Endothelial cell (in vitro differentiated cells): ENCODE data around the gene SHISA3. TPM values are rescaled to one million over a fixed set of nuclear protein-coding genes. Genes with fewer than 3 reads are reported as not detected.
"Not testable (repeated sequence)": the region's sequence is repeated elsewhere in the genome, so short reads cannot be mapped to it uniquely, and the experiment has no call there.

Source experiments
- DNase-seq: peaks from one replicate; pipeline ENCODE4 v3.0.0; 2021; ENCODE audit warnings: low spot score
- H3K27ac Mint-ChIP-seq: one replicate; pipeline ENCODE4 v1.8.0; 2021; ENCODE audit warnings: mixed read lengths, inconsistent platforms; ENCODE audit not compliant: unreplicated experiment
- H3K27me3 Mint-ChIP-seq: one replicate; pipeline ENCODE4 v1.8.0; 2021; ENCODE audit warnings: mild to moderate bottlenecking, moderate library complexity, mixed read lengths, inconsistent platforms; ENCODE audit not compliant: unreplicated experiment
- H3K36me3 Mint-ChIP-seq: one replicate; pipeline ENCODE4 v1.8.0; 2021; ENCODE audit warnings: mild to moderate bottlenecking, low read depth, mixed read lengths, inconsistent platforms; ENCODE audit not compliant: unreplicated experiment
- H3K4me1 Mint-ChIP-seq: one replicate; pipeline ENCODE4 v1.8.0; 2021; ENCODE audit warnings: mild to moderate bottlenecking, mixed read lengths, inconsistent platforms; ENCODE audit not compliant: unreplicated experiment
- H3K4me3 Mint-ChIP-seq: one replicate; pipeline ENCODE4 v1.8.0; 2021; ENCODE audit warnings: mild to moderate bottlenecking, mixed read lengths, inconsistent platforms; ENCODE audit not compliant: unreplicated experiment
- H3K9me3 Mint-ChIP-seq: one replicate; pipeline ENCODE4 v1.8.0; 2021; ENCODE audit warnings: mixed read lengths, inconsistent platforms; ENCODE audit not compliant: unreplicated experiment
- total RNA-seq: library from RNA; stranded (reverse); fragmentation: NEBNext Ultra II Directional; extraction: Animal tissue kit (Norgen Biotek cat#: 25700); gene quantifications from one replicate; pipeline ENCODE4 v1.2.1, GENCODE V29; 2021; ENCODE audit not compliant: unreplicated experiment
- TF ChIP-seq, protein P1 (sequence below): fragments of 200-600 bp; sonication (generic); IDR thresholded peaks from one replicate; pipeline ENCODE4 v1.5.0; 2021; ENCODE audit warnings: antibody characterized with exemption; ENCODE audit not compliant: unreplicated experiment

SHISA3 gene
- total RNA-seq, 1 donor from 2014 or later = 0.36 TPM

DNA sequence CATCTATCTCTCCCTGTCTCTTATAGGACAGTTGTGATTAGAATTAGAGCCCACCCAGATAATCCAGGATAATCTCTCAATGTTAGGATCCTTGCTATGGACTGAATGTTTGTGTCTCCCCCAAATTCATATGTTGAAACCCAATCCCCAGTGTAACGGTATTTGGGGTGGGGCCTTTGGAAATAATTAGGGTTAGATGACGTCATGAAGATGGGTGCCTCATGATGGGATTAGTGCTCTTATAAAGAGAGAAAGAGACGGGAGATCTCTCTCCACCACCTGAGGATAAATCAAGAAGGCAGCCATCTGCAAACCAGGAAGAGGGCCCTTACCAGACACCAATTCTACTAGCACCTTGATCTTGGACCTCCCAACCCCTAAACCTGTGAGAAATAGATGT, 33.7 kb upstream of the SHISA3 start:
- no peak overlapping the region for H3K4me3 Mint-ChIP-seq
- TF ChIP-seq, protein P1, sequence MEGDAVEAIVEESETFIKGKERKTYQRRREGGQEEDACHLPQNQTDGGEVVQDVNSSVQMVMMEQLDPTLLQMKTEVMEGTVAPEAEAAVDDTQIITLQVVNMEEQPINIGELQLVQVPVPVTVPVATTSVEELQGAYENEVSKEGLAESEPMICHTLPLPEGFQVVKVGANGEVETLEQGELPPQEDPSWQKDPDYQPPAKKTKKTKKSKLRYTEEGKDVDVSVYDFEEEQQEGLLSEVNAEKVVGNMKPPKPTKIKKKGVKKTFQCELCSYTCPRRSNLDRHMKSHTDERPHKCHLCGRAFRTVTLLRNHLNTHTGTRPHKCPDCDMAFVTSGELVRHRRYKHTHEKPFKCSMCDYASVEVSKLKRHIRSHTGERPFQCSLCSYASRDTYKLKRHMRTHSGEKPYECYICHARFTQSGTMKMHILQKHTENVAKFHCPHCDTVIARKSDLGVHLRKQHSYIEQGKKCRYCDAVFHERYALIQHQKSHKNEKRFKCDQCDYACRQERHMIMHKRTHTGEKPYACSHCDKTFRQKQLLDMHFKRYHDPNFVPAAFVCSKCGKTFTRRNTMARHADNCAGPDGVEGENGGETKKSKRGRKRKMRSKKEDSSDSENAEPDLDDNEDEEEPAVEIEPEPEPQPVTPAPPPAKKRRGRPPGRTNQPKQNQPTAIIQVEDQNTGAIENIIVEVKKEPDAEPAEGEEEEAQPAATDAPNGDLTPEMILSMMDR = no peak
- no peaks in the 10 kb centered on the region for H3K36me3 Mint-ChIP-seq
- H3K27me3 Mint-ChIP-seq = no peaks in the 10 kb centered on the region
- no peaks in the 10 kb centered on the region for H3K9me3 Mint-ChIP-seq
- no peaks in the 10 kb centered on the region for H3K4me1 Mint-ChIP-seq
- DNase-seq = no peak
- no peak overlapping the region for H3K27ac Mint-ChIP-seq

GRCh38 chr4:42364266-42365053, 32.8 kb upstream of the SHISA3 start:
- no peak overlapping the region for H3K4me3 Mint-ChIP-seq

DNA sequence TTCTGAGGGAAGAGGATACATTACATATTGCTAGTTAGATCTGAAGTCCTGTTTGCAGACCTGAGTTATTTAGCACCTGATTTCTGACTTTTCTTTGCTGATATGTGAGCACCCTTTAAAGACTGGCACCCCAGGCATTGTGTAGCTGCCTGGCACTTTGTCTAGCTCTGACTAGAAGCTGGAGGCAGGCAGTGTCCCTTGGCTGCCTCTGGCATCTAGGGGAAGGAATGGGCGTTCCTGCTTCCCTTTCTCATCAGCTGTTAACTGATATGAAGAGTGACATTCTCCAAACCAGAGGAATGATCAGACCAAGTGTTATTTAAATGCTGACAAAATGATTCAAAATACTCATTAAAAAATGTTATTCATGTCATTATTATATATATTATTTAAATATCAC, 30.3 kb upstream of the SHISA3 start:
- Mint-ChIP-seq H3K36me3 (no peaks in the 10 kb centered on the region), H3K4me3 (no peak overlapping the region), H3K27ac (no peak overlapping the region), H3K4me1 (no peaks in the 10 kb centered on the region), H3K9me3 (no peaks in the 10 kb centered on the region), H3K27me3 (no peaks in the 10 kb centered on the region)
- DNase-seq = no peak
- TF ChIP-seq, protein P1 = no peak

More at GRCh38 chr4:42364266-42365053, 32.8 kb upstream of the SHISA3 start:
- Mint-ChIP-seq H3K27me3 (no peaks in the 10 kb centered on the region), H3K4me1 (no peaks in the 10 kb centered on the region), H3K9me3 (no peaks in the 10 kb centered on the region), H3K36me3 (no peaks in the 10 kb centered on the region), H3K27ac (no peak overlapping the region)
- no peak for DNase-seq
- TF ChIP-seq, protein P1 = no peak

DNA sequence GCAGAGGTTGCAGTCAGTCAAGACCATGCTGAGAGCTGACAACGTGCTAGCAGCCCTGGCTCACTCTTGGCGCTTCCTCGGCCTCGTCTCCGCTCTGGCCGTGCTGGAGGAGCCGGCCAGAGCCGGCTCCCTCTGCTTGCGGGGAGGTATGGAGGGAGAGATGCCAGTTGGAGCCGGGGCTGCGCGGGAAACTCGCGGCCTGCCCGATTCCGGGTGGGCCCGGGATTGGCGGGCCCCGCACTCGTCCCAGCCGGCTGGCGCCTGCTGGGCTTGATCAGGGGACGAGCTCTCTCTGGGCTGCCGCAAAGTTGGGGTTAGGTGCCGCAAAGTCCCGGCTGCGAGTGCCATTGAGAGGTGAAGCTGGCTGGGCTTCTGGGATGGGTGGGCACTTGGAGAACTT, 27.8 kb upstream of the SHISA3 start:
- Mint-ChIP-seq H3K9me3 (no peaks in the 10 kb centered on the region), H3K4me3 (no peak overlapping the region), H3K27ac (no peak overlapping the region), H3K27me3 (no peaks in the 10 kb centered on the region), H3K4me1 (no peaks in the 10 kb centered on the region), H3K36me3 (no peaks in the 10 kb centered on the region)
- no peak for DNase-seq
- TF ChIP-seq, protein P1 = no peak

DNA sequence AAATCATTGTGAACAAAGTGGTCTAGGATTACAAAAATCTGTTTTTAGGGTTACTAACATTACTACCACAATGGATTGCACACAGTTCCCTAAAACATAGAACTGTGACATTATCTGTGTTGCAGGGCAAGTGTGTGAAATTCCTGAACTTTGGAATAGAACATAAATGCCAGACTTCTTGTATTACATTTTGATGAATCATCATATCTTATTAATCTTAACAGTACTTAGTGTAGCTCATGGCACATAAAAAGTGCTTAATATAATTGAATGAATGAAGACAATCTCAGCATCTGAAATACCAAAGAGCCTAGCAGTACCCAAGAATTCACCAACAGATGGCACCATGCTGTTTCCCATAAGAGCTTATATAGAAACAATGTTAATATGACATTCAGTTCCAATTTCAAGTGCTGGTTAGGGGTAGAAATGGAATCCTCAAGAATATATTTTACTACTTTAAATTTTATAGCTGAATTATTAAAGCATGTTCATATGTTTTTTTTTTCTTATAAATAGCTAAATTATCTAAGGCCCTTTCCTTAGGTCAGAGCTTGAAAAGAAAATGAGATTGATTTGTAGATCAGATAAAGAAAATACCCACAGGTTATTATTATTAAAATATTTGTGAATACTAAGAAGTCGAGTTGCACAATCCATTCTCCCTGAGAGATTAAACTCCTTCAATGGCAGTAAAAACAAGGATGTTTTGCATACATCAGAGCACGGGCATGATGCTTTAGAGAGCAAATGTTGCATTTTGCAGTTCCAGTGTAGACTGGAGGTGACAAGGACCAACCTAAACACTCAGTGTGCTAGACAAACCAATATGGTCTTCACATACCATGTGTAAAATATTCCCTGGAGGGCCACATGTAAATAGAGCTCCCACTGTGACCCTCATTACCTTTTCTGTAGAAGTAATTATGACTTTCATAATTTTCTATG, 25.7 kb upstream of the SHISA3 start:
- Mint-ChIP-seq H3K4me3 (no peak overlapping the region), H3K36me3 (no peaks in the 10 kb centered on the region), H3K9me3 (no peaks in the 10 kb centered on the region), H3K27me3 (no peaks in the 10 kb centered on the region), H3K27ac (no peak overlapping the region), H3K4me1 (no peaks in the 10 kb centered on the region)
- DNase-seq = no peak
- TF ChIP-seq, protein P1 = peak; percentile 34

GRCh38 chr4:42372303-42372702, 25.0 kb upstream of the SHISA3 start:
- H3K27me3 Mint-ChIP-seq, H3K9me3 Mint-ChIP-seq, H3K27ac Mint-ChIP-seq, H3K4me3 Mint-ChIP-seq, H3K4me1 Mint-ChIP-seq, DNase-seq, H3K36me3 Mint-ChIP-seq: not testable (repeated sequence)
